HG03469 (cell line): ENCODE results near the gene RGS3.

Experiments
- ATAC-seq: cut with Tn5 transposase; IDR thresholded peaks from one replicate; pipeline ENCODE4 v1.9.1; 2021; ENCODE audit warnings: mild to moderate bottlenecking, moderate library complexity, moderate number of reproducible peaks; ENCODE audit not compliant: unreplicated experiment

RGS3 gene

DNA sequence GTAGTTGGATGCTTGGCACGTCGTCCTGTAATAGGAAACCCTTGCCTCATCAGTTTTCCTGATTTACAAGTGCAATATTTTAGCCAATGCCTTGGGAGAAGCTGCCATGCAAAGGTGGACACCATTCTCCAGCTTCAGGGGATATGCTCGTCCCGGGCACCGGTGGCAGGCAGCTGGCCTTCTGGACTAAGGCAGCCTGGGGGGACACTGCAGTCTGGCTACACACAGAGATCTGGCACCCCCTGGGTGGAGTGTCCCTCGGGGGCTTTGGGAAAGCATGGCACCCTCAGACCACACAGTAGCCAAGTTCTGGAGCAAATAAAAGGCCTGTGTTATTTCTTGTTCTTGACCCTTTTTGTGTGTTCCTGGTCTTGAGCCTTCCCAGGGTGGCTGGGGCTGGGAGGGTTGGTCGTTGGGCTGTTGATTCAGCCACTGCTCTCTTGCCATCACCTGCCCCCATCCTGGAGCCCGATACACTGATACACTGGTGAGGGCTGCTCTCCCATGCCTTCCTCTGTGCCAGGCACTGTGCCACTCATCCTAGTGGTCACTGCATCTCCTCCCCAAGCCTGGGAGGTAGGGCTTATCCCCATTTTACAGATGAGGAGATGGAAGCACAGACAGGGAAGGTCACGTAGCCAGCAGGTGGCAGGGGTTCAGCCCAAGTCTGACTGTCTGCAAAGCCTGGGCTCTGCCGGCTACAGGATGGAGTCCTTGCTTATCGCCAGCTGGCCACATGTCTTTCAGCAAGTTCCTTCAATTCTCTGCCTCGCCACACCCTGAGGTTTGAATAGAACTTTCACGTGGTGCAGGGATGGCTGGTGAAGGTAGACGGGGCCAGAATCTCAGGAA lies 134.1 kb downstream of the RGS3 start:
- no peak for ATAC-seq

DNA sequence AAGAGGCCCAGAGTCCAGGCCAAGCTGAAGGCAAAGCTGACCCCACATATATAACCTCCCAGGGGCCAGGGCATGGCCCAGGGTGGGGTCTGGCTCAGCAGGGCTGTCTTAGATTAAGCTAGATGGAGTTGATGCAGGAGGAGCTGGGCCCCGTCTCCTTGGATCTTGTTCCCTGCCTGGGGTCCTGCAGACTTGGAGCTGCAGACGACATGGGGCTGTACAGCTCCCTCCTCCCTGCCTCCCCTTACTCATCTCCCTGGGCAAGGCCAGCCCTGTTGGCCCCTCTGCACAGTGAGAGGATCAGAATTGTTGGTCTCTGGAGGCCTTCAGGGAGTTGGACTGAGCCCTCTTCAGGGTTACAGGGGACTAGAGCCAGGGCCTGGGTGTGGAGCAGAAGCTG lies 134.9 kb downstream of the RGS3 start:
- no peak for ATAC-seq

DNA sequence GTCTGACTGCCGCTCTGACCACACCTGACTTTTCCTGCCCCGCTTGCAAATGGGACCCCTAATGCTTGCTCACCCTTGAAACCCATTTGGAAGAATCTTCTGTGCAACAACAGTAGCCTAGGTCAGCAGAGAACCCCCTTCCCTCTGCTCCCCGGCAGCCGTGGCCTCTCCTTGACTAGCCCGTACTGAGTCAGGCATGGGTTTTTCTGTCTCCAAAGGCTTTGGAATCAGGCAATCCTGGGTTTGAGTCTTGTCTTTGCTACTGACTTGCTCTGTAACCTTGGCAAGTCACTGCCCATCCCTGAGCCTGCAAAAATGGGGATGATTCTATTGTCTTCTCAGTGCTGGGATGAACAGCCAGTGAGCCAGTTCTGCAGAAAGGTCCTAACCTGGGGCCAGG lies 135.4 kb downstream of the RGS3 start:
- ATAC-seq, result no peak

DNA sequence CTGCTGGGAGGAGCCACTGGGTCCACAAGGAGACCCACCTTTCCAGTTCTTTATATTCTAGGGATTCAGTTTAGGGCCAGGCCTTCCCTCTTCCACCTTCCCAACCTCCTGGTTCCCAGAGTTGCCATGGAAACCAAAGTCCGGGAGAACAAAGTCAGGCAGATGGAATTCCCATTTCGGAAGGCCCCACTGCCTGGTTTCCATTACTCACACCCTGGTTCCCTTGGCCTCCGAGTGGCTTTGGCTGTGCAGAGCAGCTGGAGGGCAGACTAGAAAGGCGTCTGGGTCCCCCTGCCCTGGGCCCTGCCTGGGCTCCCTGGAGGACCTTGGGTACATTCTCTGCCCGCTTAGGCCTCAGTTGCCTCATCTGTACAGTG lies 136.1 kb downstream of the RGS3 start:
- ATAC-seq, result no peak

DNA sequence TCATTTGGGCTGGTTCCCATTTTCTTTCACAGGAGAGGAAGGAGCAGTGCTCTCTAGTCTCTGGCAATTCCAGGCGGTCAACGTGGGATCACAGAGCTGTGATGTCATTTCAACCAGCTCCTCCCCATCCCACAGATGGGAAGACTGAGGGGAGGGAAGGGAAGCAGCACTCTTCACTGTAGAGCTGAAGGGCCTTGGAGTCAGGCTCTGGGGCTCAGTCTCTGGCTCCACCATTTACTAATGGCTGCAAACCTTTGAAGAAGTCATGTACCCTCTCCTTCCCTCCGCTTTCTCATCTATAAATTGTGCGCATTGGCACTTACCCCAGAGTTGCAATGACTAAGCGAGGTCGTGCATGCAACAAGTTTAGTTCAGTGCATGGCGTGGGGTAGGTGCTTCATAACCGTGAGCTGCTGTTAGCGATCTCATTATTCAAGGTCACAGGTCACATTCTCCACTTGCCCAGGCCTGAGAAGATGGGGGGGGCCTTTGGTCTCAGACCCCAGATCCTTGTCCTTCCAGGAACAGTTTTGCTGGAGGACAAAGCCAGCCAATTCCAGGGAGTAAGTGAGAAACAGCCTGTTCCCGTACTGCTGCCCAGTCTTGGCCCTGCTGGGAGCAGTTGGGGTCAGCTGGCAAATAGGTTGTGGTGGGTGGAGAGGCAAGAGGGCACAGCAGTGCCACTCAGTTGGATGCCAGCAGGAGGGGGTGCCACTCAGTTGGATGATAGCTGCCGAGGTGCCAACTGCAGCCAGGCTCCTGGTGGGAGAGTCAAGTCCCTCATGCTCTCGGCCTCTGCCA lies 136.7 kb downstream of the RGS3 start:
- ATAC-seq, result no peak

DNA sequence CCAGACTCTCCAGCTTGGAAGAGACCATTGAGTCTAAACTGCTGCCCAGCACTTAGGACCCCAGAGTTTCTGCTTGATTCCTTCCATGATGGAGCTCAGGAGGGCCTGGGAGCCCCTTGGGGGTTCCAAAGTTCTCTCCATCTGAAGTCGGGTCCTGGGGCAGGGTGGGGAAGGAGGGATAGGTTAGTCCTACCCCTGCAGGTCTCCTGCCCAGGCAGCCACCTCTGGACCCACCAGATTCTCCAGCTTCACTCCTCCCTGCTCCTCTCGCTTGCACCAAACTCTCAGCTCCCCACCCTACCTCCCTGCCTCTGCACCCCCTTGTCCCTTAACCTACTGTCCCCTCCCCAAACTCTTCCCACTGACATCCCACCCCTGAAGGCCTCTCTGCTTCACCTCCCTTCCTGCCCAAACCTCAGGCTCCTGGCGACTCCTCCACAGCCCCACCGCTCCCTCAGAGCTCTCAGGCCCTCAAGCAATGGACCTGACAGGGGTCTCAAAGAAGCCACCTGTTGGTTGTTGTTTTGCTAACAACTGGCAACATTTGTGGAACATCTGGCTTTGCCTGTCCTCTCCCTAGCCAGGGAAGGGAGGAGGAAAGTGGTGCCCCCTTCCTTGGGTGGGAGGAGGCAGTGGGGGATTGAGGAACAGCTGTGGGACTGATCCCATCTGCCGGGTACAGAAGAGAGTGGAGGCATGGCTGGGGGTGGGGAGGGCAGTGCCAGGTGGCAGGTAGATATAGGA lies 137.5 kb downstream of the RGS3 start:
- ATAC-seq, result no peak

DNA sequence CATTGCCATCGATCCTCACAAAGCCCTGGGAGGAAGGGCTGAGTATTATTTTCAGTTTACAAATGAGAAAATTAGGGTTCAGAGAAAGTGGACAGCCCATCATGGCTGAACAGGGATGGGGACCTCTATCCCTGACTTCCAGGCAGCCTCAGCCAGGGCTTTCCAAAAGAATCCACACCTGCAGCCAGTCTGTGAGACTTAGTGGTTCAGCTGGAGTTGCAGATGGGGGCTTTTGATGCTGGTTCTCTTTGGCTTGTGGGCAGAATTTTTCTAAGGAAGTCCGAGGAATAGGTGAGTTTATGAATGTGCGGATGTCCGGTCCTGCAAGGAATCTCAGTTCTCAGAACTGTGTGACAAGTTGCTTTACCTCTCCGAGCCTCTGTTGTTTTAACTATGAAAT lies 138.1 kb downstream of the RGS3 start:
- no peak for ATAC-seq

DNA sequence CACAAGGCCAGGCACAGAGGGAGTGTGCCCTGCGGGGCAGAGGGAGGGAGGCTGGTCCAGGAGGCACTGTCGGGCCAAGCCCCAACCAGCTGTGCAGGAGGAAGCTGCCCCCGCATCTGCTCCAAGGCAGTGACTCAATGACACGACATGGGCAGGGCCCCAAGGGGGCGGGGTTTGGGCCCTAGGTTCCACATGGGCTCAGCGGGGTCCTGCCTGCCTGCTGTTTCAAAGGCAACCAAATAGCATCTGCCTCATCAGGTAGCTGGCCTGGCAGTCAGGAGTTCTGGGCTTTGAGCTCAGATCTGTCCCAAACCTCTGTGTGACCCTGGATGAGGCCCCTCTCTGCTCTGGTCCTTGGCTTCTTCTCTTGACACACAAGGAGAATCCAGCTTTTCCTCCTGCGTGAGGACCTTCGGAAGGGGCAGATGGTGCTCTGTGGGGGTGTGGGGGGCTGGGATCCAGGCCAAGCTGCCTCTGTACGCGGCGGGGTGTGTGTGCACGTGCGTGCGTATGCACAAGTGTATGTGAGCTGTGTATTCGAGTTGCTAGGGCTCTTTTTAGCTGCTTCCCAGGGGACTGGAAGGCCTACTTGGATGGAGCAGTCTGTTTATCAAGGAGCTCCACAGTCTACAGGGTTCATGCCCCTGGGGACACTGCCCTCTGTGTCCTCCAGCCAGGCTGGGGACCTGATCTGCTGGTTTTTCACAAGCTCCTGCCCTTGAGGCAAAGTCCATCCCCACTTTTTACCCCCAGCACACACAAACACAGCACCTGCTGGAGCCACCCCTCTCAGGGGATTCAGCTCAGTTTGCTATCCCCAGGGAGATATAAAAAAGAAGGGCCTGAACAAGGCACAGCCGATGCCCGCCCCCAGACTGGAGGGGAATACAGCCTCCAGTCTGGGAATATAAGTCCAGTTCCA lies 138.9 kb downstream of the RGS3 start:
- ATAC-seq, result peak; percentile 68

DNA sequence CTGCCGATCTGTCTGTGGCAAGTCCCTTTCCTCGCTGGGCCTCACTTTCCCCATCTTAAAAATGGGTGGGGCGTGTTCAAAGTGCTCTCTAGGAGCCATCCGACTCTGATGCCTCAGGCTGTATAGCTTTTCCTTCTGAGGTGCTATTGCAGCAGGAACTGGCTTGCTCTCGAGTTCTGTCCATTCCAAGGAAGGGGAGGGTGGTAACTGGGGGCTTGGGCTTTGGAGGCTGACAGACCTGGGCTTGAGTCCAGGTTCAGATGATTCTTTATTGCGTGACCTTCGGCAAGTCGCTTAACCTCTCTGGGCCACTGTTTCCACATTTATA lies 139.5 kb downstream of the RGS3 start:
- ATAC-seq, result no peak

DNA sequence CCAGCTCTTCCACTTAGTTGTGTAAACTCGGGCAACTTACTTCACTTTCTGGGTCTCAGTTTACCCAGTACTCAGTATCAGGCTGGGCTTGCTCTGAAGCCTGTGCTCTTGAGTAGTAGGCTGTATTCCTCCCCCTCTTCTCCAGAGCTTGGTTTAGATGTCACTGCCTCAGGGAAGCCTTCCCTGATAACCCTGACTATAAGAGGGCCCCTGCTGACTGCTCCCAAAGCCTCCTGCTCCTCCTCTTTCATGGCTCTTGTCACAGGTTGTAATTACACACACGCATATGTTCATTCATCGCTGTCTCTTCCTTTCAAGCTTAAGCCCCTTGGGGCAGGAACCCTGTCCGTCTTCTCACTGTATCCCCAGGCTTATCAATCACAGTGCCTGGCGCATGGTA lies 140.2 kb downstream of the RGS3 start:
- ATAC-seq, result no peak

DNA sequence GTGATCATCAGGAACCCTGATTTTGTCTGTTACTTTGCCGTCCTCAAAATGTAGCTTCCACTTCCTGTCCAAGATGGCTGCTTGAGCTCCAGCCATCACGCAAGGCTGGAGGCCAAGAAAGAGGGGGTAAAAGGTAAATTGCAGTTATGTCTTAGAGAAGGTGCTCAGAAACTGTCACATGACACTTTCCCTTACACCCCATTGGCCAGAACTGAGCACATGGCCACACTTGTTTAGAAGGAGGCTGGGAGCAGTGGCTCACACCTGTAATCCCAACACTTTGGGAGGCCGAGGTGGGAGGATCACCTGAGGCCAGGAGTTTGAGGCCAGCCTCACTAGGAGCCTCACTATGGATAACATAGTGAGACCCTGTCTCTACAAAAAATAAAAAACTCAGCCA lies 140.9 kb downstream of the RGS3 start:
- no peak for ATAC-seq

DNA sequence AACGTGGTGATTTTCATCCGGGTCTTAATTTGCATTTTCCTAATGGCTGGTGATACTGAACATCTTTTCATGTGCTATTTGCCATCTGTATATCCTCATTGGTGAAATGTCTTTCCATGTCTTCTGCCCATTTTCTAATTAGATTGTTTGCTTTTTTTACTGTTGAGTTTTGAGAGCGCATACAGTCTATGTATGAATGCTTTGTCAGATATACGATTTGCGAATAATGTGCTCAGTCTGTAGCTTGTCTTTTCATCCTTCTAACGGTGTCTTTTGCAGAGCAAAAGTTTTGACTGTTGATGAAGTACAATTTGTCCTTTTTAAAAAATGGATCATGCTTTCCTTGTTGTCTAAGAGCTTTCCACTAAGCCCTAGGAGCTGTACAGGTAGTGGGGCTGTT lies 143.0 kb downstream of the RGS3 start:
- ATAC-seq, result no peak

DNA sequence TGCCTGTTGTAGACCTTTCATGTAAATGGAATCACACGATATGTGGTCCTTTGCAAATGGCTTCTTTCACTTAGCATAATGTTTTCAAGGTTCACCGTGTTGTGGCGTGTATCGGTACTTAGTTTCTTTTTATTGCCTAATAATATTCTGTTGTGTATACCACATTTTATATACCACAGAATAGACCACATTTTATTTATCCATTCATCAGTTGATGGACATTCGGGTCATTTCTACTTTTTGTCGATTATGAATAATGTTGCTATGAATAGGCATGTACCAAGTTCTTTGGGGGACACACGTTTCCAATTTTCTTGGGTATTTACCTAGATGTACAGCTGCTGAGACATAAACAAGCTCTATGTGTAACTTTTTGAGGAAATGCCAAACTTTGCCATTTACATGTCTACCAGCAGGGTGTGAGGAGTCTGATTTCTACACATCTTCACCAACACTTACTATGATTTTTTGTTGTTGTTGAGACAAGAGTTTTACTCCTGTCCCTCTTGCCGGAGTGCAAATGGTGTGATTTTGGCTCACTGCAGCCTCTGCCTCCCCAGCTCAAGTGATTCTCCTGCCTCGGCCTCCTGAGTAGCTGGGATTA lies 144.7 kb downstream of the RGS3 start:
- no peak for ATAC-seq

DNA sequence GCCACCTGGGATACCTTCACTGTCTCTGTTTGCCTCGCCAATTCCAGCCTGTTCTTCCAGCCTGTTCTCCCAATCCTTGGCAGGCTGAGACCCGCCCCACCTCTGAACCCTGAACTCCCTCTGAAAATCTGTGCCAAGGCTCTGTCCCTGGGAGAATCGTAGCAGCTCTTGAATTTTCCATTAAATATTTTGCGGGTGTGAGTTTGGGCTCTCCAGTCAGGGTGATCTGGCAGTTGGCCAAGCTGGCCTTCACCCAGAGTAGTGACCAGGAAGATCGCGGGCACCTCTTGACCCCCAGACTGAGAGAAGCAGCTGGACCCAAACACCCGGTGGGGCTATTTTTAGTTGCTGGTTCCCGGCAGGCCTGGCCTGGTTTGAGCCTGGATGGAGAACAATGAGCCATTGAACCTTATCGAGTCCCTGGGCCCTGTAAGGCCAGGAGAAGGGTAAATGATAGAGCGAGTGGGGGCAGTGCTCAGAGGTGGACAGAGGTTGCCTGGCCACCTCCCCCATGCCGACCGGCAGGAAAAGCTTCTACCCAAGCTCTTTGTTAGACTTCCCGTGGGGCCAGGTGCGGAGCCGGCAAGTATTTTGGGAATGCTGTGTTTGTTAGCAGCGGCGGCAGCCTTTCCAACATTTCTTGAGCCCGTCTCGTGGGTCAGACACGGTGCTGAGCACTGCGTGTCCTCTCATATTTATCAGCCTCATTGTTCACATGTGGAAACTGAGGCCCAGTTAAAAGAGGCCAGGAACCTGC lies 146.2 kb downstream of the RGS3 start:
- ATAC-seq, result no peak

DNA sequence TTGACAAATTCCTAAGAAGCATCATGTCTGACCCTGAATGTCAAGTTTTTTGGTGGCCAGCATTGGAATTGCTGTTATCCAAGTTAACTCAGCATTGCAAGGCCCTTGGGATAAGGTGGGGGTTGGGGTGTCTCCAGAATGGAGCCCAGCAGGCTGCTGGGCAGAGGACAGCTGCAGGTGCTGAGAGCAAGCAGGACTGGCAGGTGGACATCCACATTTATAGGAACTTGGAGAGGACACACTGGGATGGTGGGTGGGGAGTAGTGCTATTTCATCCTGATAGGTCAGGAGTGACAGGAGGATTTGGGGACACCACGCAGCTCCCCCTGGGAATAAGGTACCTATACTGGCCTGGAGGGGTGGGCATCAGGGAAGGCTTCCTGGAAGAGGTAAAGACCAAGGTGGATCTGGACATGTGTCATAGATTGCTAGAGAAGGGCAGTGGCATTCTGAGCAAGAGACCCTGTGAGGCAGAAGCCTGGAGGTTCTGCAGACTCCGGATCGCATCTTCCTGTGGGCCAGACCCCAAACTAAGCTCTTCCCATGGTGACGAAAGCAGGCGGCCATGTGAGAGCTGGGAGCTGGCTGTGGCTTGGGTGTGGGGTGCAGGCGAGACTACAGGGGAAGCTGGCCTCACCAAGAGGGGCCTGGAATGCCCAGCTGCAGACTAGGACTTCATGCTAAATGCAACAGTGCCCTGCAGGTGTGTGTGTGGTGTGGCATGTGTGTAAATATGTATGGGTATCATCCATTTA lies 148.1 kb downstream of the RGS3 start:
- no peak for ATAC-seq

DNA sequence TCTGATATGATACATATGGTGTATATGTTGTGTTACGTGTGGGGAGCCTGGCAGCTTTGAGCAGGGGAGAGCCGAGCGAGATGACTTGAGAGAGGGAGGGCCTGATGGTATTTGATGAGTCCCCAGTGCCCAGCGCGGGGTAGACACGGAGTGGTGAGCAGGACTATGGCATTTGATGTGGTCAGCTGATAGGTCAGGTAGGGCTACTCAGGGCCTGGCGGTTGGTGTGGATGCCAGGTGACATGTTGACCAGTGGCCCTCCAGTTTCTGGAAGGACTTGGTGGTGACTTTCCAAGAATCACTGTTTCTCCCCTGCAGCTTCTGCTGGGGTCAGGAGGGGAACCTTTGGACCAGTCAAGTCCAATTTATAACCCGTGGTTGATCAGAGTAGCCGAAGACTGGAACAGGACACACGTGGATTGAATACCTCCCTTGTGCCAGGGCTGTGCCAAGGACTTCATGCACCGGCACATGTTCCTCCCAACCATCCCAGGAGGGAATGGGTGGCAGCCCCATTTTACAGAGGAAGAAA lies 148.8 kb downstream of the RGS3 start:
- no peak for ATAC-seq

DNA sequence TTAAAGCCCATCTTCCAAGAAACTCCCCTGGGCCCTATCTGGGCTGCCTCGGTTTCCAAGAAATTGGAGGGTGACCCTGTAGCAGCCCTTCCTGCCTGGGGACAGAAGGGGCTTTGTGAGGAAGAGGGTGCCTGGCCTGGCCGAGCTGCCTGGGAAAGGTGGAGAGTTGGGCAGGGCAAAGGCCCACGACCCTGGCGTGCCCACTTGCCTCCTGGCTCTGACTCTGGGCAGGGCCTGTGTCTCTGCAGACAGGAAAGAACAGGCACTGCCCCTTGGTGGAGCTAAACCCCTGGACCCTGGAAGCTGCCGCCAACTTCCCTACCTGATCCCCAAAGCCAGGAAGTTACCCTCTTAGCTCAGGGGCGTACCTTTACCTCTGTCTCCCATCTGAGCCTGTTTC lies 149.3 kb downstream of the RGS3 start:
- no peak for ATAC-seq

DNA sequence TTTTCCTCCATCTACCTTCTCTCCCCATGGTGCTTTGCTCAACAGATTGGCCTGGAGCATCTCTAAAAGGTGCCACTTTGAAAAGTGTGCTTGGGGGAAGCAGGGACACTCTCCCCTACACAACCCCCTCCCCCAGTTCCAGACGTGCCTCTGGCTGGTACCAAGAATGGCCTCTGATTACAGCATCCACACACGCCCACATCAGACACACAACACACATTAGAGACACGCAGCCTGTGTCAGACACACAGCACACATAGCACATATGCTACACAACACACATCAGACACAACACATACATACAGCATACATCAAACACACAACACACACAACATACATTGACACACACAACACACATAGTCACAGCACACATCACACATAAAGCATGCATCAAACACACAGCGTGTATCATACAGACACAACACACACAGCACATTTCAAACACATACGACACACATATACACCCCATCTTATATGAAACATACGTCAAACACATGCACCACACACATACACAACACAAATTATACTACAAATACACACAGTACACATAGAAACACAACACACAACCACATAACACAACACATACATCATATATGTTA lies 150.4 kb downstream of the RGS3 start:
- ATAC-seq, result no peak
